ENCODE results near the gene CDK19.

The CDK19 gene

DNA sequence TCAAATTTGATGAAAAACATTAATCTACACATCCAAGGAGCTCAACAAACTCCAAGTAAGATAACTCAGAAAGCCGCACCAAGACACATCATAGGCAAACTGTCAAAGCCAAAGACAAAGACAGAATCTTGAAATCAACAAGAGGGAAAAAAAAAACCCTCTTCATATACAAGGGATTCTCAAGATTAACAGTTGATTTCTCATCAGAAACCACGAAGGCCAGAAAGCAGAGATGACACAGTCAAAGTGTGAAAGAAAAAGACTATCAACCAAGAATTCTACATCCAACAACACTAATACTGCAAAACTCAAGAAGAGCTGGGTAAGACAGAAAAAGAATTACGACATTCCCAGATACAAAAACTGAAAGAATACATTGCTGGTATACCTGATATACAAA, 73.8 kb downstream of the CDK19 start:
- CTCF ChIA-PET = interaction anchor here (1.1 to 2.0 kb wide), 3 partner anchors 11 to 59 kb away, joined by 3 to 6 read pairs (median 4); no protein-coding TSS in a partner anchor
- POLR2A ChIA-PET = no interaction called here
- no peak for DNase-seq (ENCODE audit: extremely low spot score)
- TF ChIP-seq, protein P1, sequence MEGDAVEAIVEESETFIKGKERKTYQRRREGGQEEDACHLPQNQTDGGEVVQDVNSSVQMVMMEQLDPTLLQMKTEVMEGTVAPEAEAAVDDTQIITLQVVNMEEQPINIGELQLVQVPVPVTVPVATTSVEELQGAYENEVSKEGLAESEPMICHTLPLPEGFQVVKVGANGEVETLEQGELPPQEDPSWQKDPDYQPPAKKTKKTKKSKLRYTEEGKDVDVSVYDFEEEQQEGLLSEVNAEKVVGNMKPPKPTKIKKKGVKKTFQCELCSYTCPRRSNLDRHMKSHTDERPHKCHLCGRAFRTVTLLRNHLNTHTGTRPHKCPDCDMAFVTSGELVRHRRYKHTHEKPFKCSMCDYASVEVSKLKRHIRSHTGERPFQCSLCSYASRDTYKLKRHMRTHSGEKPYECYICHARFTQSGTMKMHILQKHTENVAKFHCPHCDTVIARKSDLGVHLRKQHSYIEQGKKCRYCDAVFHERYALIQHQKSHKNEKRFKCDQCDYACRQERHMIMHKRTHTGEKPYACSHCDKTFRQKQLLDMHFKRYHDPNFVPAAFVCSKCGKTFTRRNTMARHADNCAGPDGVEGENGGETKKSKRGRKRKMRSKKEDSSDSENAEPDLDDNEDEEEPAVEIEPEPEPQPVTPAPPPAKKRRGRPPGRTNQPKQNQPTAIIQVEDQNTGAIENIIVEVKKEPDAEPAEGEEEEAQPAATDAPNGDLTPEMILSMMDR (IDR thresholded peaks at IDR 0.05; ENCODE audit: control extremely low read depth, extremely low read depth, low read depth, missing control alignments) = no peak

DNA sequence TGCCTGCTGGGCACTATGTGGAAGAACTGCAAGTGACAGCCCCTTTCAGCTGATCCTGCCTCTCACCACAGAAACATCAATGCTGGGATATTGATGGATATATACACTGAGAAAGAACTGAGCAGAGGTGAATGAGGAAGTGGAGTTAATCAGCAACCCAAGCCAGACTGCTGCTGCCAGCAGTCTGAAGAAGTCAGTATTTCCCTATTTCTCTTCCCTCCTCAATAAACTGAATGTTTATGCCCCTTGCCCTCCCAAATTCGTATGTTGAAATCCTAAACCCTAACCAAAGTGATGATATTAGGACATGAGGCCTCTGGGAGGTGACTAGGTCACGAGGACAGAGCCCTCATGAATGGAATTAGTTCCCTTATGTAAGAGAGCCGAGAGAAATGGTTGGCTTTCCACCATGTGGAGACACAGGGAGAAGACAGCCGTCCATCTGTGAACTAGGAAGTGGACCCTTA, 76.3 kb downstream of the CDK19 start:
- CTCF ChIA-PET = no interaction called here

DNA sequence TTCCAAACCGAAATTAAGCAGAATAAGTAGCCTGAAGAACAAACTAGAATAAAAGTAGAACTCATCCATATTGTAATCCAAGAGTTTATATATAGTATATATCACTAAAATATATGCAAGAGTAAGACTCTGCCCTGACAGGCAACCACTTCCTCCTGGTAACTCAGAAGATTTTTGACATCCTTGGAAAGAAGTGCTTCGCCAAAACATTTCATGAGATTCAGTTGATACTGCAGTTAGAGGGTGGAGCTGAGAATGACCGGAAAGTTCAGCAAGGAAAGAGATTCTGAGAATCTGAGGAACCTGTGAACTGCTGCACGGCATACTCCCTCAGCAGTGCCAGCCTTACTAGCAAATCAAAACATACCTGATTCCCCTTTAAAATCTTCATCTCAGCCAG, 79.6 kb downstream of the CDK19 start:
- TF ChIP-seq, protein P1 (IDR thresholded peaks at IDR 0.05; ENCODE audit: control extremely low read depth, extremely low read depth, low read depth, missing control alignments) = no peak
- CTCF ChIA-PET = interaction anchor here (1.1 kb wide), 1 partner anchor 11 kb away, joined by 4 read pairs; no protein-coding TSS in a partner anchor
- DNase-seq (ENCODE audit: extremely low spot score) = no peak
- POLR2A ChIA-PET = no interaction called here

More for the DNA sequence above, 76.3 kb downstream of the CDK19 start:
- DNase-seq (ENCODE audit: extremely low spot score) = no peak
- POLR2A ChIA-PET = no interaction called here
- TF ChIP-seq, protein P1 (IDR thresholded peaks at IDR 0.05; ENCODE audit: control extremely low read depth, extremely low read depth, low read depth, missing control alignments) = no peak

DNA sequence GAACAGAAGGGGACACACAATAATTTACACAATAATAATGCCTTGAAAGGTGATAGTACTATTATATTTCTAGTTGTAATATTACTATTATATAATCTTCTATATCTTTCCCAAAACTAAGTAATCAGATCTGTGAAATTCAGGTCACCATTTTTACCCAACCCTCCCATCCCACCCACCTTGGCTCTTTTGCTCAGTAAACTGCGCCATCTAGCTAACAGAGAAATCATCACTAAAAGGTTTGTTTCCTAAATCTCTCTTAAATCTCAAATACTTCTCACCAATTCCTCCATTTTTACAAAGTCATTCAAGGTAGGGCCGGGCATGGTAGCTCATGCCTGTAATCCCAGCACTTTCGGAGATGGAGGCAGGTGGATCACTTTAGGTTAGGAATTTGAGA, 83.4 kb downstream of the CDK19 start:
- CTCF ChIA-PET = interaction anchor here (0.8 kb wide), 1 partner anchor 50 kb away, joined by 4 read pairs; no protein-coding TSS in a partner anchor
- POLR2A ChIA-PET = no interaction called here
- TF ChIP-seq, protein P1 (IDR thresholded peaks at IDR 0.05; ENCODE audit: control extremely low read depth, extremely low read depth, low read depth, missing control alignments) = no peak
- no peak for DNase-seq (ENCODE audit: extremely low spot score)

DNA sequence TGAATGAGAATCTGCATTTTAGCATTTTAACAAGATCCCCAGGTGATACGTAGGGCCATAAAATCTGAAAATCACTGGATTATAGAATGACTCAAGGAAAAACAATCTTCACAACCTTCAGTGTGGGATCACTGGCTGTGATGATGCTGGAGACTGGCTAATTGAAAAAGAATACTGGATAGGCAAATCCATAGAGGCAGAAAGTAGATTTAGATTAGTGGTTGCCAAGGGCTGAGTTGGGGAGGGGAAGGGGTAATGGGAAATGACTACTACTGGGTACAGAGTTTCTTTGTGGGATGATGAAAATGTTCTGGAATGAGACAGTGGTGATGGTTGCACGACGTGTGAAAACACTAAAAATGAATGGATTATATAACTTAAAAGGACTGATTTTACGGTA, 84.1 kb downstream of the CDK19 start:
- POLR2A ChIA-PET = no interaction called here
- CTCF ChIA-PET = interaction anchor here (1.1 to 1.4 kb wide), 3 partner anchors 10 to 203 kb away, joined by 4 to 6 read pairs (median 4); no protein-coding TSS in a partner anchor
- TF ChIP-seq, protein P1 (IDR thresholded peaks at IDR 0.05; ENCODE audit: control extremely low read depth, extremely low read depth, low read depth, missing control alignments) = no peak
- no peak for DNase-seq (ENCODE audit: extremely low spot score)

DNA sequence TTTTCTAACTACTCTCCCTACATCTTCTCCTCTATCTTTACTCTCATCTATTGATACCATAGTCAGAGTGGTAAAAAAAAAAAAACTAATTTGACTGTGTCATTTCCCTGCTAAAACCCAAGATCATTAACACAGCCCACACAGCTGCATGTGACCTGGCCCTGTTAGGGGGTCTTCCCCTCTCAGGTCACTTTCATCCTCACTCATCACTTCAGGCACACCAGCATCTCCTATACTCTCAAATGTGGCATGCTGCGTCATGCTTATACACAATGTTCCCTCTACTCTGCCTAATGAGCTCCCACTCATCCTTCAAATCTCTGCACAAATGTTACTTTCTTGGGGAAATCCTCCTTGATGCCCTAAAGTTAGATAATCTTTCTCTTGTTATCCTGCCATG, 86.8 kb downstream of the CDK19 start:
- POLR2A ChIA-PET = no interaction called here
- DNase-seq (ENCODE audit: extremely low spot score) = peak; percentile 28
- CTCF ChIA-PET = interaction anchor here (0.9 to 1.4 kb wide), 2 partner anchors 20 to 46 kb away, joined by 3 read pairs; no protein-coding TSS in a partner anchor
- TF ChIP-seq, protein P1 (IDR thresholded peaks at IDR 0.05; ENCODE audit: control extremely low read depth, extremely low read depth, low read depth, missing control alignments) = no peak
